Suprapubic skin (tissue), 3 donors: Measurements from ENCODE around the gene SLC22A1.

ENCODE experiments used
- CTCF ChIP-seq, 2 donors: fragments of 200-600 bp in 1 of 2; fragments of 450-650 bp in 1 of 2; sonication (generic) in 1 of 2; IDR thresholded peaks; one replicate each; pipeline ENCODE4 v1.5.1; 2016 to 2019; ENCODE audit warnings: antibody characterized with exemption in 2 of 2, mild to moderate bottlenecking in 1 of 2, moderate library complexity in 1 of 2
- POLR2AphosphoS5 ChIP-seq, 3 donors: sonication (generic); formaldehyde crosslinking; IDR thresholded peaks; one replicate each; pipeline ENCODE4 v1.6.1; 2017; ENCODE audit warnings: antibody characterized with exemption in 3 of 3

GRCh38 chr6:160106701-160107100, 14.9 kb upstream of the SLC22A1 start:
- TF ChIP-seq POLR2AphosphoS5 (IDR thresholded peaks at IDR 0.05) = no peak
- no peak for TF ChIP-seq CTCF (IDR thresholded peaks at IDR 0.05)
